ENCODE results near the gene CLDN20. TPM values are rescaled to one million over a fixed set of nuclear protein-coding genes. Genes with fewer than 3 reads are reported as not detected.
"Not testable (repeated sequence)": the region's sequence is repeated elsewhere in the genome, so short reads cannot be mapped to it uniquely, and the experiment has no call there.

CLDN20 gene
- polyA plus RNA-seq, 2 donors, result not detected

GRCh38 chr6:155262655-155263054, 1.2 kb upstream of the CLDN20 start:
- WGBS, 2 donors, result 89 to 93% methylated on average over 4 of the region's 4 CpGs
- H3K27me3 ChIP-seq (ENCODE audit: control insufficient read depth in 1 of 2, insufficient read depth in 2 of 2, low read length in 2 of 2), result no peaks in the 10 kb centered on the region
- H3K4me1 ChIP-seq (ENCODE audit: control insufficient read depth in 2 of 2, insufficient read depth in 2 of 2, low read length in 1 of 2), result peaks cover 0 to 2% of the 10 kb centered on the region in 2 donors
- H3K9me3 ChIP-seq (ENCODE audit: control insufficient read depth in 2 of 2, insufficient read depth in 1 of 2, low read depth in 1 of 2, low read length in 1 of 2), result no peaks in the 10 kb centered on the region
- H3K36me3 ChIP-seq (ENCODE audit: control insufficient read depth in 2 of 2, insufficient read depth in 2 of 2, low read length in 1 of 2), result peaks cover 4 to 8% of the 10 kb centered on the region in 2 donors
- no peak overlapping the region for H3K27ac ChIP-seq (ENCODE audit: low read depth in 2 of 2, low read length in 1 of 2)
- no peak overlapping the region for H3K4me3 ChIP-seq (ENCODE audit: low read depth in 1 of 2, low read length in 2 of 2)

DNA sequence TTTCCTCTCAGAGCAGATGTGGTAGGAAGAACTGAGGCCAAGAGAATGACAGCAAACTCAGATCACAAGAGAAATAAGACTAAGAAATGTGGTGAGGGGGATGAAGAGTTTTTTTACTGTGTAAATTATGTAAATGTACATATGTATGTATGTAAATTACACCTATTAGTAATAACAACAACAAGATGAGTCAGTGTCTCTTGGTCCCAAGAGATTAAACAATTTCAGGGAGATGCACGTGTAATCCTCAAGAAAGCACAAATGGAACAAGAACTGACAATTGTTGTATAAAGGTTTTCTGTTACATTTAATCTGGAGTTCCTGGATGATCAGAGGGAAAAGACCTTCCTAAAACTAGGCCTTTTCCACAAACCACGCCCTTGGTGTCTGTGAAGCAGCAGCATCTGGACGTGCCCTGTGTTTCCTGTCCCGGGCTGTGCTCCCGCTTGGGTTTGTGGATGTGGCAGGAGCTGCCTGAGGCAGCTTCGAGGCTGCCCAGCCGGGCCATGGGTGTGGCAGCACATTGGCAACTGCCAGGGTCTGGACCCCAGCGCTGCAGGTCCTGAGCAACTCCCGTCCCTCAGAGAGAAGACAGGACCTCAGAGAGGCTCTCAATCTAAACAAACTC, 994 bp downstream of the CLDN20 start:
- H3K27ac ChIP-seq (ENCODE audit: low read depth in 2 of 2, low read length in 1 of 2), result peak overlapping the region in 1 of 2 donors; percentile 85
- WGBS, 2 donors, result 34 to 64% methylated on average over 9 of the region's 9 CpGs

DNA sequence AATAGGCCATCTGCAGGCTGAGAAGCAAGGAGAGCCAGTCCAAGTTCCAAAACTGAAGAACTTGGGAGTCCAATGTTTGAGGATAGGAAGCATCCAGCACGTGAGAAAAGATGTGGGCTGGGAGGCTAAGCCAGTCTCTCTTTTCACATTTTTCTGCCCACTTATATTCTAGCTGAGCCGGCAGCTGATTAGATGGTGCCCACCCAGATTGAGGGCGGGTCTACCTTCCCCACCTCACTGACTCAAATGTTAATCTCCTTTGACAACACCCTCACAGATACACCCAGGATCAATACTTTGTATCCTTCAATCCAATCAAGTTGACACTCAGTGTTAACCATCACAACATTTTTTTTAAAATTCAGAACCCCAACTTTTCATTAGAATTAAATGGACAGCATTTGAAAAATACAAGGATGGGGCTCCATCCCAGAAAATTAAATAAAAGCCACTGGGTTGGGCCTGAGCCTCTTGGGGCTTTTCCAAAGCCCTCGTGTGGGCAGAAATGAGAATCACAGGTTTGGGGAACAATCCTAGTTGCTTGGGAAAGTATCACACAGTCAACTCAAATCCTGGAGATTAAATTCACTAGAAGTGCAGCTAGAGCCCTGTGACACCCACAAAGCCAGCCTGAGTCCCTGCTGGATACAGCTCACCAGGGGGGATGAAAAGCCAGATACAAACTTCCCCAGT, 2.2 kb downstream of the CLDN20 start:
- Histone ChIP-seq H3K9me3 (ENCODE audit: control insufficient read depth in 2 of 2, insufficient read depth in 1 of 2, low read depth in 1 of 2, low read length in 1 of 2) (no peaks in the 10 kb centered on the region), H3K4me1 (ENCODE audit: control insufficient read depth in 2 of 2, insufficient read depth in 2 of 2, low read length in 1 of 2) (peaks cover 0 to 2% of the 10 kb centered on the region in 2 donors), H3K27ac (ENCODE audit: low read depth in 2 of 2, low read length in 1 of 2) (no peak overlapping the region), H3K36me3 (ENCODE audit: control insufficient read depth in 2 of 2, insufficient read depth in 2 of 2, low read length in 1 of 2) (peaks cover 3 to 4% of the 10 kb centered on the region in 2 donors), H3K4me3 (ENCODE audit: low read depth in 1 of 2, low read length in 2 of 2) (no peak overlapping the region), H3K27me3 (ENCODE audit: control insufficient read depth in 1 of 2, insufficient read depth in 2 of 2, low read length in 2 of 2) (no peaks in the 10 kb centered on the region)
- 84 to 88% methylated on average over 4 of the region's 4 CpGs for WGBS, 2 donors

More for the DNA sequence above, 994 bp downstream of the CLDN20 start:
- Histone ChIP-seq H3K27me3 (ENCODE audit: control insufficient read depth in 1 of 2, insufficient read depth in 2 of 2, low read length in 2 of 2) (no peaks in the 10 kb centered on the region), H3K4me1 (ENCODE audit: control insufficient read depth in 2 of 2, insufficient read depth in 2 of 2, low read length in 1 of 2) (peaks cover 0 to 2% of the 10 kb centered on the region in 2 donors), H3K36me3 (ENCODE audit: control insufficient read depth in 2 of 2, insufficient read depth in 2 of 2, low read length in 1 of 2) (peaks cover 2 to 5% of the 10 kb centered on the region in 2 donors), H3K4me3 (ENCODE audit: low read depth in 1 of 2, low read length in 2 of 2) (no peak overlapping the region), H3K9me3 (ENCODE audit: control insufficient read depth in 2 of 2, insufficient read depth in 1 of 2, low read depth in 1 of 2, low read length in 1 of 2) (no peaks in the 10 kb centered on the region)

DNA sequence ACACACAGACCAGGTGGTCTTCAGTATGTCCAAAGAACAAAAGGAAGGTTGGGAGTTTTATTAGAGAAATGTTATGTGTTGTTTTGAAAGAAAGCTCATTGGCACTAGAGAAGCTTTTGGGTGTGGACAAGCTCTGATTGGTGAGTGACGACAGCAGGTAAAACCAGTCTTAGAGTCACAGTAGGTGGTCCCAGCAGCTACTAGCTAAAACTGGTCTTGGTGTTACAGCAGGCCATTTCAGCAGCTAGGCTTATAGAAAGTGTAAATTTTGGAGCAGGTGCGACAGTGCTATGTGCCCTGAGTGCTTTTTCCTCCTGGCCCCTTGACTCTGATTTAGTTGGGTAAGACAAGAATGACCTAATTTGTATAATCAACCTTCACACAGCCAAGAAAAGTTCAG, 3.6 kb downstream of the CLDN20 start:
- peak overlapping the region; percentile 31 to 56 for H3K27ac ChIP-seq (ENCODE audit: low read depth in 2 of 2, low read length in 1 of 2)
- WGBS, 2 donors, result 71 to 77% methylated on average over 2 of the region's 2 CpGs

GRCh38 chr6:155268088-155268867, 4.5 kb downstream of the CLDN20 start:
- H3K4me1 ChIP-seq (ENCODE audit: control insufficient read depth in 2 of 2, insufficient read depth in 2 of 2, low read length in 1 of 2); H3K4me3 ChIP-seq (ENCODE audit: low read depth in 1 of 2, low read length in 2 of 2); H3K9me3 ChIP-seq (ENCODE audit: control insufficient read depth in 2 of 2, insufficient read depth in 1 of 2, low read depth in 1 of 2, low read length in 1 of 2); H3K36me3 ChIP-seq (ENCODE audit: control insufficient read depth in 2 of 2, insufficient read depth in 2 of 2, low read length in 1 of 2); H3K27me3 ChIP-seq (ENCODE audit: control insufficient read depth in 1 of 2, insufficient read depth in 2 of 2, low read length in 2 of 2); H3K27ac ChIP-seq (ENCODE audit: low read depth in 2 of 2, low read length in 1 of 2): not testable (repeated sequence)
- 80 to 82% methylated on average over 3 of the region's 5 CpGs for WGBS, 2 donors

More for the DNA sequence above, 3.6 kb downstream of the CLDN20 start:
- peaks cover 0 to 2% of the 10 kb centered on the region in 2 donors for H3K4me1 ChIP-seq (ENCODE audit: control insufficient read depth in 2 of 2, insufficient read depth in 2 of 2, low read length in 1 of 2)
- H3K4me3 ChIP-seq (ENCODE audit: low read depth in 1 of 2, low read length in 2 of 2), result no peak overlapping the region
- H3K36me3 ChIP-seq (ENCODE audit: control insufficient read depth in 2 of 2, insufficient read depth in 2 of 2, low read length in 1 of 2), result peaks cover 3 to 4% of the 10 kb centered on the region in 2 donors
- no peaks in the 10 kb centered on the region for H3K9me3 ChIP-seq (ENCODE audit: control insufficient read depth in 2 of 2, insufficient read depth in 1 of 2, low read depth in 1 of 2, low read length in 1 of 2)
- no peaks in the 10 kb centered on the region for H3K27me3 ChIP-seq (ENCODE audit: control insufficient read depth in 1 of 2, insufficient read depth in 2 of 2, low read length in 2 of 2)

GRCh38 chr6:155269765-155270164, 6.0 kb downstream of the CLDN20 start:
- Histone ChIP-seq H3K4me3 (ENCODE audit: low read depth in 1 of 2, low read length in 2 of 2) (no peak overlapping the region), H3K4me1 (ENCODE audit: control insufficient read depth in 2 of 2, insufficient read depth in 2 of 2, low read length in 1 of 2) (peaks cover 3 to 6% of the 10 kb centered on the region in 2 donors), H3K9me3 (ENCODE audit: control insufficient read depth in 2 of 2, insufficient read depth in 1 of 2, low read depth in 1 of 2, low read length in 1 of 2) (no peaks in the 10 kb centered on the region), H3K27ac (ENCODE audit: low read depth in 2 of 2, low read length in 1 of 2) (no peak overlapping the region), H3K27me3 (ENCODE audit: control insufficient read depth in 1 of 2, insufficient read depth in 2 of 2, low read length in 2 of 2) (no peaks in the 10 kb centered on the region), H3K36me3 (ENCODE audit: control insufficient read depth in 2 of 2, insufficient read depth in 2 of 2, low read length in 1 of 2) (peaks cover 0 to 3% of the 10 kb centered on the region in 2 donors)
- WGBS, 2 donors, result 67 to 84% methylated on average over 3 of the region's 3 CpGs

DNA sequence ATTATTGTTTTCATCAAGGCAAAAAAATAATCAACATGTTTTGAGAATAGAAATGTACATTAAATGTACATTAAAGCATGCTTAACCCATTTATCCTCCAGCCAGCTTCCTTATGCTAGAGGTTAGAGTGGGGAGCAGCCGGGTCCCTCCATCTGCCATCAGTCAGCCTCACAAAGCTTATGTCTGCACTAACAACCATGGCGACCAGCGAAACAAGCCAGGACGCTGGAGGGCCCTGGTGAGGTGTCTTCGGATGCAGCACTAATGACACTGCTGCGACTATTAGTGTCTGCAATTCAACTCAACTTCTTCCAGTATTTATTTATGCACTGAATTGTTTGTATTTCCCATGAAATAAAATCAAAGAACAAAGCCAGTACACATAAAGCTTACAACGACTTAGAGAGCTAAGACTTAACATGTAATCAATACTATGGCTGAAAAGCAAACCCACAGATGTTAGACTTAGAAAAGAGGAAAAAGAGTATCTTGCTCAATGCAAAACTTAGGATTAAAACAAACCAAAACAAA, 6.8 kb downstream of the CLDN20 start:
- WGBS, 2 donors, result 86 to 87% methylated on average over 7 of the region's 7 CpGs
- no peak overlapping the region for H3K4me3 ChIP-seq (ENCODE audit: low read depth in 1 of 2, low read length in 2 of 2)
- peaks cover 4% of the 10 kb centered on the region in 2 donors for H3K4me1 ChIP-seq (ENCODE audit: control insufficient read depth in 2 of 2, insufficient read depth in 2 of 2, low read length in 1 of 2)

GRCh38 chr6:155271145-155271544, 7.3 kb downstream of the CLDN20 start:
- Histone ChIP-seq H3K27ac (ENCODE audit: low read depth in 2 of 2, low read length in 1 of 2) (no peak overlapping the region), H3K27me3 (ENCODE audit: control insufficient read depth in 1 of 2, insufficient read depth in 2 of 2, low read length in 2 of 2) (no peaks in the 10 kb centered on the region), H3K36me3 (ENCODE audit: control insufficient read depth in 2 of 2, insufficient read depth in 2 of 2, low read length in 1 of 2) (peaks cover 0 to 3% of the 10 kb centered on the region in 2 donors), H3K4me1 (ENCODE audit: control insufficient read depth in 2 of 2, insufficient read depth in 2 of 2, low read length in 1 of 2) (peaks cover 6 to 7% of the 10 kb centered on the region in 2 donors), H3K4me3 (ENCODE audit: low read depth in 1 of 2, low read length in 2 of 2) (no peak overlapping the region), H3K9me3 (ENCODE audit: control insufficient read depth in 2 of 2, insufficient read depth in 1 of 2, low read depth in 1 of 2, low read length in 1 of 2) (no peaks in the 10 kb centered on the region)

More for the DNA sequence above, 6.8 kb downstream of the CLDN20 start:
- H3K27ac ChIP-seq (ENCODE audit: low read depth in 2 of 2, low read length in 1 of 2), result no peak overlapping the region
- no peaks in the 10 kb centered on the region for H3K27me3 ChIP-seq (ENCODE audit: control insufficient read depth in 1 of 2, insufficient read depth in 2 of 2, low read length in 2 of 2)
- no peaks in the 10 kb centered on the region for H3K9me3 ChIP-seq (ENCODE audit: control insufficient read depth in 2 of 2, insufficient read depth in 1 of 2, low read depth in 1 of 2, low read length in 1 of 2)
- peaks cover 0 to 3% of the 10 kb centered on the region in 2 donors for H3K36me3 ChIP-seq (ENCODE audit: control insufficient read depth in 2 of 2, insufficient read depth in 2 of 2, low read length in 1 of 2)

Data from esophagus (tissue), 2 donors.